HG03139 (cell line): ENCODE data around the gene AK9.

Experiments
- ATAC-seq: cut with Tn5 transposase; IDR thresholded peaks from one replicate; pipeline ENCODE4 v1.9.1; 2021; ENCODE audit not compliant: unreplicated experiment

Gene AK9

DNA sequence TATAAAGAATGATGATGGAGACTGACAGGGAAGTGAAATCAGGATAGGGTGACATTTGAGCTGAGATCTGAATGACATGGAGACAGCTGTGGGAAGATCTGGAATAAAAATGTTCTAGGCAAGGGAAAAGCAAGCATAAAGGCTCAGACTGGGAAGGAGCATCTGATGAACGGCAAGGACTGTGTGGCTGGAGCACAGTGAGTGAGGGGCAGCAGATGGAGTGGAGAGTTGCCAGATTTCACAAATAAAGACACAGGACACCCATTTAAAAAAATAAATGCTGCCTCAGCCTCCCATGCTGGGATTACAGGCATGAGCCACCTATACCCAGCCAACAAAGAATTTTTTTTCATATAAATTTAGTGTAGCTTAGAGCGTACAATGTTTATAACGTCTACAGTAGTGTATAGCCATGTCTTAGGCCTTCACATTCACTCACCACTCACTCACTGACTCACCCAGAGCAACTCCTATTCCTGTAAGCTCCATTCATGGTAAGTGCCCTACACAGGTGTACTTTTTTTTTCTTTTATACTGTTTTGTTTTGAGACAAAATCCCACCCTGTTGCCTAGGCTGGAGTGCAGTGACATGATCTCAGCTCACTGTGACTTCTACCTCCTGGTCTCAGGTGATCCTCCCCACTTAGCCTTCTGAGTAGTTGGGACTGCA, 205.6 kb downstream of the AK9 start:
- ATAC-seq, result no peak

DNA sequence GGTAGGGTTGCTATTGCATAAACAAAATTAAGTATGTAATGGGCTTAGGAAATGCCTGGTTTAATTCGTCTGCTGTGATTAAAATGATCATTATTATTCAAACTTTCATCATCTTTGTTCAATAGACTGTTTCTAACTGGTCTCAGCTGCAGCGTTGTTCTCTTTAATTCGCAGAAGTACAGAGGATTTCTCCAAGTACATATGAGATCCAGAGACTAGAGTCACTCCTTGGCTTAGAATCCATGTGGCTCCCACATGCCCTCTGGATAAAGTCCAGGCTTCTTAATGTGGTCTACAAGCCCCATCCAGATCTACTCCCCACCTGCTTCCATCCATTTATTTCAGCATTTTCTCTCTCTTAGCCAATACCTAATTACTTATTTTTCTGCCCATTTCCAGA, 206.9 kb downstream of the AK9 start:
- ATAC-seq, result no peak

GRCh38 chr6:109483735-109484057, 207.3 kb downstream of the AK9 start:
- ATAC-seq, result no peak

GRCh38 chr6:109482905-109483734, 207.9 kb downstream of the AK9 start, which contains the start of gene ZBTB24:
TSS of gene ZBTB24 (minus strand) at chr6:109483219. CDS start at chr6:109482026, 1,193 bp downstream.
- peak; percentile 80 for ATAC-seq

GRCh38 chr6:109480993-109481480, 210.0 kb downstream of the AK9 start:
- no peak for ATAC-seq

DNA sequence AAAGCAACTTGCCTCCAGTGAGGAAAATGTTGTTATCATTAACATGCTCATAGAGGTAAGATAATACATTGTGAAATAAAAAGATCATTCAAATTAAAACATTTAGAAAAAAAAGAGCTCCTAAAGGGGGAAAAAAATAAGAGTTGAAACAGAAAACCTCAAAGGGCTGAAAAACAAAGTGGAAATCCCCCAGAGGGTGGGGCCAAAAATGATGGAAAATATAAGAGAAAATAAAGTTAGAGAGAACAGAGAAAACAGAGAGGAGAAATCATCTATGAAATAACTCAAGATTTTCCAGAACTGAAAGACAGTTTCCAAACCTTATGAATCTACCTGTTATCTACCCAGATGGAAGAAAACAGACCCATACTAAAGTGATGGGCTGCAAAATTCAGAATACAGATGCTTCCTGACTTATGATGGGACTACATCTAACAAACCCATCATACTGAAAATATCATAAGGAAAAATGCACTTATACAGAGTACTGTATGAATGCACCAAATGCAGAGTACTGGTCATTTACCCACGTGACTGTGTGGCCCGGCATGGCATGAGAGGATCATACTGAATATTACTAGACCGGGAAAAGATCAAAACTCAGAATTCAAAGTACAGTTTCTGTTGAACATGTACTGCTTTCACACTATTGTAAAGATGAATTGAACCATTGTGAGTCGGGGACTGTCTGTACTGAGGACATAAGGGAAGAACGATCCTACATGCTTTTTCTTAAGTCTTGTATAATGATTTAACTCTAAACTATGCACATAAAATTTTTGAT, 212.0 kb downstream of the AK9 start:
- ATAC-seq, result no peak

- ATAC-seq, result no peak
Observed at GRCh38 chr6:109478222-109478805, 212.7 kb downstream of the AK9 start.

GRCh38 chr6:109477725-109478124, 213.3 kb downstream of the AK9 start:
- no peak for ATAC-seq

DNA sequence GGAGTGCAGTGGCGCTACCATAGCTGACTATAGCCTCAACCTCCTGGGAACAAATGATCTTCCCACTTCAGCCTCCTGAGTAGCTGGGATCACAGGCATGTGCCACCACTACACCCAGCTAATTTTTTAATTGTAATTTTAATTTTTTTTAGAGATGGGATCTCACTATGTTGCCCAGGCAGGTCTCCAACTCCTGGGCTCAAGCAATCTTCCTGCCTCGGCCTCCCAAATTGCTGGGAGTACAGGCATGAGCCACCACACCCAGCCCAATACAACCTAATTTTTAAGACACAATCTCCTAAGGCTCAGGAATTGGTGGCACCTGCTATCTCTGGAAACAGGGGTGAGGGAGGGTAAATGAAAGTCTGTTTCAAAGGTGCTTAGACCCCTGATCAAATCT, 213.8 kb downstream of the AK9 start:
- ATAC-seq, result no peak

DNA sequence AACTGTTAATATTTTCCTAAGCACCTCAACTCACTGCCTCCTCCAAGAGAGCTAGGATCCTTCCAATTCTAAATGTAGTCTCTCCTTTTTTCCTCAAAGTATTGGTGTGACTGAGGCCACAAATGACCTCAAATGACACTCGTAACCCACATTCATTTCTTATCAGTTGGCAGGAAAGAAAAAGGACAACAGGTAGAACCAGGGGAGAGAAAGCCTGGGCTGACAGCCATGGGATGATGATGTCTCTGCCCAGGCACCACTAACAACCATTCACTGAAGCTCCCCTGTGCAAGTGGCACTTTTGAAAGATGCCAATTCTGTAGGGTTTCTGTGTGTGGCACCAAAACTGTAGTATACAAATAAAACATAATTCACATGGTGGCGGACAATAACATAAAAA, 215.4 kb downstream of the AK9 start:
- no peak for ATAC-seq

- no peak for ATAC-seq
Observed at GRCh38 chr6:109474995-109475394, 216.0 kb downstream of the AK9 start.

GRCh38 chr6:109473120-109473519, 217.9 kb downstream of the AK9 start:
- ATAC-seq, result no peak

DNA sequence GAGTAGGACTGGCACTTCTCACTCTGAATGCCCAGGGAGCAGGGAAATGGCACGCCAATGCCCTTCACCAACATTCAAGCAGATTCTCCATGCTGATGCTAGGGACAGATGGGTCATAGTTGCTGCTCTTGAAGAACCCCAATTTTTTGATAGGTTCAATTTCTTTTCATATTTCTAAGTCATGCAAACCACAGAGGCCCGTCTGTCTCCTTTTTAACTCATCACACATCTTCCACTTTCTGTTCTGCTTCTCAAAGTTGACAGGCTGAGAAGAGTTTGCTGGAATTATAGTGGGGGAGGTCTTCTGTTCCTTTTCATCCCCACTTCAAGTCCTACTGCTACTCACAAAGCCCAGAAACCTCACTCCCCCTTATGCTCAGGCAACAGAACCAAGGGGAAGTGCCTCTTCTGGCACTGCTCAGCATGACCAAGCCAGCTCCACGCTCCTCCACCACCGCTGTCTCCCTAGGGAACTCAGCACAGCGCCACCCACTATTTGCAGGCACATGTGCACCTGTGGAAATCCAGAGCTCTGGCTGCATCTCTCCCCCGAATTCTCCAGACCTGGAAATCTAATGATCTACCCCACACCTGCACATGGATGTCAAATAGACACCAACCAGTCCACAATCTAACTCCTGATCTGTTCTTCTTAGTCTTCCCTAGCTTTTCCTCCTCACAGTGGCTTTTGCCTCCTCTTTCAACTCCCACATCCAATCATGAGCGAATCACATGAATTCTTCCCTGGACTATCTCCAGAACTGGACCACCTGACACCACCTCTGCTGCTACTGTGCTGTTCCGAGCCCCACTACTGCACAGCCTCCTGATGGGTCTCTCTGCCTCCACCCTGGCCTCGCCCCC, 218.6 kb downstream of the AK9 start:
- peak; percentile 51 for ATAC-seq

DNA sequence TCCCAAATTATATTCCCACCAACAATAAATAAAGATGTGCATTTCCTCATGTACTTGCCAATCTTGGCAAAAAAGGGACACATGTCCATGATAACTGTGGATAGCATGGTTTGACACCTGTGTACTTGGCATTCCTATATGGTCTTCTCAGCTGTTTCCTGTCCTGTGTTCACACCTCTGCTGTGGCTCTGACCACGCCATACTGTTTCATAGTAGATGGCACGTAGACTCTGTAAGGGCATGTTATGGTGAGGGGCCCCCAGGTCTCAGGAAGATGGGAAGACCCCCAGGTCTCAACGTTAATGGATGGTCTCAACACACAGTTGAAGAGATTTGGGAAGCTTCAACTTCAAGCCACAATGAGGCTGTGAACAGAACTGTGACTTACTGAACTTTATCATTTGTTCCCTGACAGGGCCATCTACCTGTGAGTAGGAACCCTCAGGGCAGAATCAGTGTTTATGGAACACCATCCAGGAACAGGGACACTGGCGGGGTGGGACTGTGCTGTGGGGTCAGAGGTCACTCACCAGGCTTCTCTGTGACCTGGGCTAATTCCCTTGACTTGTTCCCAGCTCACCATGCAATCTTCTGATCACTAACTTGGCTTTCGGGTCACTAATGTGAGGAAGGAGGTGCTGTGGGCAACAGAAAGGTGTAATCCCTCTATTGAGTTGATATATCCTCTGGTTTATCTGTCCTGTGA, 219.7 kb downstream of the AK9 start:
- no peak for ATAC-seq

- no peak for ATAC-seq
Observed at GRCh38 chr6:109469591-109470189, 221.3 kb downstream of the AK9 start.

- no peak for ATAC-seq
Observed at GRCh38 chr6:109467696-109468095, 223.3 kb downstream of the AK9 start.

GRCh38 chr6:109466212-109466923, 224.6 kb downstream of the AK9 start:
- ATAC-seq, result no peak

- no peak for ATAC-seq
Observed at GRCh38 chr6:109465772-109466171, 225.2 kb downstream of the AK9 start.
